GM21717 (cell line): ENCODE measurements around the gene IRAK2.
"Not testable (repeated sequence)": the region's sequence is repeated elsewhere in the genome, so short reads cannot be mapped to it uniquely, and the experiment has no call there.

Experiments
- ATAC-seq: cut with Tn5 transposase; IDR thresholded peaks from one replicate; pipeline ENCODE4 v1.9.1; 2021; ENCODE audit warnings: mild to moderate bottlenecking, moderate library complexity; ENCODE audit not compliant: unreplicated experiment

The IRAK2 gene

GRCh38 chr3:10164546-10165393, at the start of gene IRAK2:
Gene IRAK2, plus strand, starts transcription at chr3:10164919. Its CDS starts 36 bp downstream, at chr3:10164955.
- ATAC-seq = peak; percentile 87

GRCh38 chr3:10115326-10116137, 49.2 kb upstream of the IRAK2 start, which contains the start of gene BRK1:
Gene BRK1, plus strand, starts transcription at chr3:10115675. Its CDS starts 27 bp downstream, at chr3:10115702.
- peak; percentile 93 for ATAC-seq

GRCh38 chr3:10116138-10116460, 48.6 kb upstream of the IRAK2 start:
- ATAC-seq = no peak

- no peak for ATAC-seq
These were observed 47.8 kb upstream of the IRAK2 start for GRCh38 chr3:10116928-10117327.

- no peak for ATAC-seq
These were observed 45.3 kb upstream of the IRAK2 start for GRCh38 chr3:10119376-10119775.

- ATAC-seq = no peak
These were observed 43.7 kb upstream of the IRAK2 start for GRCh38 chr3:10121064-10121463.

- no peak for ATAC-seq
These were observed 42.0 kb upstream of the IRAK2 start for GRCh38 chr3:10122724-10123123.

GRCh38 chr3:10135872-10136271, 28.8 kb upstream of the IRAK2 start:
- ATAC-seq = not testable (repeated sequence)

- ATAC-seq = no peak
These were observed 28.2 kb upstream of the IRAK2 start for GRCh38 chr3:10136426-10137005.

GRCh38 chr3:10137178-10137577, 27.5 kb upstream of the IRAK2 start:
- ATAC-seq = no peak

GRCh38 chr3:10140996-10141546, 23.6 kb upstream of the IRAK2 start:
- no peak for ATAC-seq

GRCh38 chr3:10142707-10143560, 21.8 kb upstream of the IRAK2 start:
- ATAC-seq = no peak

- no peak for ATAC-seq
These were observed 19.0 kb upstream of the IRAK2 start for GRCh38 chr3:10145685-10146084.

- no peak for ATAC-seq
These were observed 15.5 kb upstream of the IRAK2 start for GRCh38 chr3:10149226-10149625.

GRCh38 chr3:10150987-10151386, 13.7 kb upstream of the IRAK2 start:
- ATAC-seq = no peak

- no peak for ATAC-seq
These were observed 10.2 kb upstream of the IRAK2 start for GRCh38 chr3:10154335-10155122.

- ATAC-seq = no peak
These were observed 9.6 kb upstream of the IRAK2 start for GRCh38 chr3:10155123-10155472.

GRCh38 chr3:10155658-10156057, 9.1 kb upstream of the IRAK2 start:
- no peak for ATAC-seq

GRCh38 chr3:10157031-10157430, 7.7 kb upstream of the IRAK2 start:
- ATAC-seq = no peak

- not testable (repeated sequence) for ATAC-seq
These were observed 6.2 kb upstream of the IRAK2 start for GRCh38 chr3:10158555-10158954.
